GM13976 (cell line): ENCODE data around the gene PGAM1.
"Not testable (repeated sequence)": the region's sequence is repeated elsewhere in the genome, so short reads cannot be mapped to it uniquely, and the experiment has no call there.

Experiments used
- DNase-seq: peaks from one replicate; pipeline ENCODE4 v3.0.0; 2012; ENCODE audit warnings: low spot score
- in situ Hi-C: fragments of 300-500 bp; cut with MboI; formaldehyde crosslinking; loops from one replicate; pipeline ENCODE4 v1.12.0; 2022; ENCODE audit warnings: low sequenced_read_pairs, mixed read lengths, inconsistent platforms; ENCODE audit not compliant: unreplicated experiment
- TF ChIP-seq, protein P1 (sequence below): IDR thresholded peaks from 2 replicates; pipeline ENCODE4 v1.5.1; 2012; ENCODE audit warnings: borderline replicate concordance, mild to moderate bottlenecking; ENCODE audit not compliant: insufficient read depth; ENCODE audit errors: extremely low read depth, missing control alignments, control extremely low read depth

Gene PGAM1

DNA sequence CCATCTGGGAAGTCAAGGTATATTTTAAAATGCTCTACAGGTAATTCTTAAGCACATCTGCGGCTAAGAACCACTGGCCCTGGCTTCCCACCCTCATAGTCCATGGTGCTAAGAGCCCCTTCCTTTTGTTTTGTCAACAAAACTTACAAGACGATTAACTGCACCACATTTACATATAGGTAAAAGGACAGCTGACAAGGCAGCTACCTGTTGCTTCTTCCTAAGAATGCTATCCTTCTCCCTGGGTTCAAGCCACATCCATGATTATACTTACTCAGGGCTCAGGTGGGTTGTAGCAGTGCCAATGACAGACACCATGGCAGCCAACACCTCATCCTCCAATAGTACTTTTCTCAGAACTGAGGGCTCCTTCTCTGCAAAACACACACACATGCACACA is 36.3 kb downstream of the PGAM1 start:
- DNase-seq, result no peak
- in situ Hi-C loops, result no loop called here
- TF ChIP-seq, protein P1, sequence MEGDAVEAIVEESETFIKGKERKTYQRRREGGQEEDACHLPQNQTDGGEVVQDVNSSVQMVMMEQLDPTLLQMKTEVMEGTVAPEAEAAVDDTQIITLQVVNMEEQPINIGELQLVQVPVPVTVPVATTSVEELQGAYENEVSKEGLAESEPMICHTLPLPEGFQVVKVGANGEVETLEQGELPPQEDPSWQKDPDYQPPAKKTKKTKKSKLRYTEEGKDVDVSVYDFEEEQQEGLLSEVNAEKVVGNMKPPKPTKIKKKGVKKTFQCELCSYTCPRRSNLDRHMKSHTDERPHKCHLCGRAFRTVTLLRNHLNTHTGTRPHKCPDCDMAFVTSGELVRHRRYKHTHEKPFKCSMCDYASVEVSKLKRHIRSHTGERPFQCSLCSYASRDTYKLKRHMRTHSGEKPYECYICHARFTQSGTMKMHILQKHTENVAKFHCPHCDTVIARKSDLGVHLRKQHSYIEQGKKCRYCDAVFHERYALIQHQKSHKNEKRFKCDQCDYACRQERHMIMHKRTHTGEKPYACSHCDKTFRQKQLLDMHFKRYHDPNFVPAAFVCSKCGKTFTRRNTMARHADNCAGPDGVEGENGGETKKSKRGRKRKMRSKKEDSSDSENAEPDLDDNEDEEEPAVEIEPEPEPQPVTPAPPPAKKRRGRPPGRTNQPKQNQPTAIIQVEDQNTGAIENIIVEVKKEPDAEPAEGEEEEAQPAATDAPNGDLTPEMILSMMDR, result no peak

DNA sequence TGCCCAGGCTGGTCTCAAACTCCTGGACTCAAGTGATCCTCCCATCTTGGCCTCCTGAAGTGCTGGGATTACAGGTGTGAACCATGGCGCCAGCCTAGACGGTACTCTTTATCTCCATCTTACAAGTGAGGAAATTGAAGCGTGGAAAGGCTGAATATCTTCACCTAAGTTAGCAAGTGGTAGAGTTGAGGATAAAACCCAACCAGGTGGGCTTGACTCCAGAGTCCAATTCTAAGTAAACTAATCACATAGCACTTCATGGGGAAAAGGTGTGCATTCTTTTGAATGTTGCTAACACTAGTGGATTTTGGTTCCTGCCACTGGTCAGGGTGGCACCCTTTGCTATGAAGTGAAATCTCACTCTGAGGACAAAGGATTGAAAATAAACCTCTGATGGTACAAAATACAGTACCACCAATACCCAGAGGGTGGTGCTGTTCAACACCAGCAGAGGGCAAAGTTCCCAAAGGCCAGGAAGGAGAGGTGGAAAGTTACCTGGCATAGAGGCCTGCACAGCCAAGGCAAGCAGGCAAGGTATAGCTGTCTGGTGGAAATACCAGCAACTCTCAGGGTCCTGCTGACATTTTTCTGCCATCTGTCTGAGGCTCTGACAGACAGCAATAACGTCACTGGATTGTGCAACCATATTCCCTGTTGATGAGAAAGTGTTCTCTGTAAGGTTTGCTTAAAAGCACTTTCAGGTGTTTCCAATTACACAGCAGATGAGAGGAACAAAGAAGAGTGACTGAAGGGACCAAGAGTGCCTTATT is 37.6 kb downstream of the PGAM1 start:
- peak; percentile 58 for DNase-seq
- in situ Hi-C loops, result no loop called here
- TF ChIP-seq, protein P1, result peak; percentile 56

DNA sequence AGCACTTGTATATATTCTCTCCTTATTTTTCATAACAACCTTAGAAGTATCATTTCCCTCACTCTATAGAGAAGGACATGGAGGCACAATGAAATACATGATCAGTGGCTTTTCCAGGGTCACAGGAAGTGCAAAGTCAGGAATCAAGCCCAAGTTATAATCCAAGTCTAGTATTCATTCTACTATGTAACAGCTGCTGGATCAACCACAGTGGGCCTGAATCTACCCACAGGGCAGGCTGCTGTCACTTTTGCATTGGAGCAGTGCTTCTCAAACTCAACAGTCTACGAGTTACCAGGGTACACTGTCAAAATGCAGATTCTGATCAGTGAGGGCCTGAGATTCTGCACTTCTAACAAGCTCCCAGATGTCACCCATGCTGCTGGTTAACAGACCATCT is 38.2 kb downstream of the PGAM1 start:
- DNase-seq, result no peak
- TF ChIP-seq, protein P1, result no peak
- in situ Hi-C loops, result no loop called here

DNA sequence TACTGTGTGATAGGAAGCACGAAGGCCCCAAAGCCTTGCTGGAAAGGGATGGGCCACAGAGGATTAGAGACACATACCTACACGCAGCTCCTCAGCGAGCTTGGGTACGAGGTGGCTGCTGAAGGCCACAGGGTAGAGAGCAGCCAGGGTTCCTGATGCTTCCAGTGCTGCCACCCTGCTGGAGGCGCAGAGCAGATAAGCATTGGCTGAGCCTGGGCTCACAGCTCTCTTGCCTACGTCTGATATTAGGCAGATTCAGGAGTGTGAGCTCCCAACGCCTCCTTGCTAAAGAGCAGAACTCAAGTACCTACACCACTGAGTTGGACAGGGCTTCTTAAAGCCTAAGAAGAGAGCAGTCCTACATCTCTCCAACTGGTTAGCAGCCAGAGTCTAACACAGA is 40.0 kb downstream of the PGAM1 start:
- in situ Hi-C loops, result no loop called here
- DNase-seq, result no peak
- TF ChIP-seq, protein P1, result no peak

DNA sequence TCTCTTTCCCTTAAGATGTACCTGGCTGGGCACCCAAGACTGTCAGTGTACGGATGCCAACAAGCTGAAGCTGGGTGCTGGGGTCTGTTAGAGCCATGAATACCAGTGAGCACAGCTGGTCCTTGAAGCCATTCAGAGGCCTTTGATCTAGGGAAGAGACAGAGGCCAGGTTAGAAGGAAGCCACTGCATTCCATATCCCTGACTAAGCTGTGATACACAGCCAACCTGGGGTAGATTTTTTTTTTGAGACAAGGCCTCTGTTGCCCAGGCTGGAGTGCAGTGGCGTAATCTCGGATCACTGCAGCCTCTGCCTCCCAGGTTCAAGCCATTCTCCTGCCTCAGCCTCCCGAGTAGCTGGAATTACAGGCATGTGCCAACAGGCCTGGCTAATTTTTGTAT is 40.8 kb downstream of the PGAM1 start:
- TF ChIP-seq, protein P1, result no peak
- DNase-seq, result no peak
- in situ Hi-C loops, result no loop called here

DNA sequence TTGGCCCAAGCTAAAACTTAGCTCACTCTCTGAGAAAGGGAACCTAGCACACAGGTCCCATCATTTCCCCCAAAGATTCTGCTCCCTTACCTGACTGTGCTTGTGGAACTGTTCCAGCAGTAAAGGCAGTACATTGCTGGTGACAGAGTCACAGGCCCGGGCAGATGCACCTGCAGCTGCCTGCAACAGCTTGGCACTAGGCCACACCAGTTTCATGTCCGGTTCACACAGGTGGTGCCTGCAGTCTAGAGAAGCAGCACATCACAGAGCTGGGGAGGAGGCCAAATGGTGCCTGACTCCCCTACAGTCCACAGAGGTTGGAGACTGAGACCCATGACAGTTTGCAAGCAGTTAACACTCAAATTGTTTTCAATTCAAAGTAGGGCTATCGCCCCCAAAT is 42.2 kb downstream of the PGAM1 start:
- DNase-seq, result no peak
- TF ChIP-seq, protein P1, result no peak
- in situ Hi-C loops, result no loop called here

DNA sequence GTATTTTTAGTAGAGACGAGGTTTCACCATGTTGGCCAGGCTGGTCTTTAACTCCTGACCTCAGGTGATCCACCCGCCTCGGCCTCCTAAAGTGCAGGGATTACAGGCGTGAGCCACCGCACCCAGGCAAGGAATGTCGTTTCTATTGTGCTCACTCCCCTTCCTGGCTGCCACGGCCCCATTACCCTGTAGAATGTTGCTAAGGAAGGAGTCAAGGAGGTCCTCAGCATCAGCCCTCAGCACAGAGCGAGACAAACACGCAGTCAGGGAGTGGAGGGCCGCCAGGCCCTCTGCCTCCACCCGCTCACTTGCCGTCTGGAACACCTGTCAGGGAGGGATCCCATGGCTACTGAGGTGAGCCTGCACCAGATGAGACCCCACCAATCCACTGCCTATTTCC is 42.8 kb downstream of the PGAM1 start:
- DNase-seq, in situ Hi-C loops: not testable (repeated sequence)
